A549 (cell line): ENCODE measurements around the gene COQ6.

Experiments used
- CEBPB ChIP-seq, 2 experiments: fragments of >200 bp in 1 of 2; sonication (Bioruptor Twin) in 1 of 2; formaldehyde crosslinking in 1 of 2; IDR thresholded peaks; 2 replicates each; pipeline ENCODE4 v1.6.1; 2012 to 2016
- EP300 ChIP-seq, 2 experiments: fragments of >200 bp; sonication (Bioruptor Twin); formaldehyde crosslinking; IDR thresholded peaks; 2 replicates in 1 of 2; 3 replicates in 1 of 2; pipeline ENCODE4 v1.6.1; 2016 to 2017
- HDAC2 ChIP-seq: fragments of 200-600 bp; sonication (generic); IDR thresholded peaks from 2 replicates; pipeline ENCODE4 v1.6.1; 2016
- POLR2A ChIP-seq: IDR thresholded peaks from 2 replicates; pipeline ENCODE4 v1.6.1; 2012; ENCODE audit warnings: mild to moderate bottlenecking, low read length
- RAD21 ChIP-seq, 2 experiments: fragments of >200 bp in 1 of 2; sonication (Bioruptor Twin) in 1 of 2; formaldehyde crosslinking in 1 of 2; IDR thresholded peaks in 1 of 2; conservative IDR thresholded peaks in 1 of 2; 2 replicates in 1 of 2; 3 replicates in 1 of 2; pipeline ENCODE4 v1.6.1; 2012 to 2018; ENCODE audit warnings: inconsistent platforms in 1 of 2
- RFX5 ChIP-seq: fragments of 450-650 bp; IDR thresholded peaks from 2 replicates; pipeline ENCODE4 v1.7.1; 2014; ENCODE audit warnings: antibody characterized with exemption, mild to moderate bottlenecking, moderate library complexity
- RNF2 ChIP-seq: fragments of 200-600 bp; sonication (generic); IDR thresholded peaks from 2 replicates; pipeline ENCODE4 v1.6.1; 2016; ENCODE audit warnings: low read depth, mild to moderate bottlenecking, antibody characterized with exemption, moderate library complexity, borderline replicate concordance
- SMC3 ChIP-seq: fragments of >200 bp; sonication (Bioruptor Twin); formaldehyde crosslinking; IDR thresholded peaks from 3 replicates; pipeline ENCODE4 v1.6.1; 2018; ENCODE audit warnings: inconsistent platforms
- TF ChIP-seq, protein P1 (sequence below): fragments of >200 bp; sonication (Bioruptor Twin); formaldehyde crosslinking; IDR thresholded peaks from 3 replicates; pipeline ENCODE4 v1.5.1; 2016

DNA sequence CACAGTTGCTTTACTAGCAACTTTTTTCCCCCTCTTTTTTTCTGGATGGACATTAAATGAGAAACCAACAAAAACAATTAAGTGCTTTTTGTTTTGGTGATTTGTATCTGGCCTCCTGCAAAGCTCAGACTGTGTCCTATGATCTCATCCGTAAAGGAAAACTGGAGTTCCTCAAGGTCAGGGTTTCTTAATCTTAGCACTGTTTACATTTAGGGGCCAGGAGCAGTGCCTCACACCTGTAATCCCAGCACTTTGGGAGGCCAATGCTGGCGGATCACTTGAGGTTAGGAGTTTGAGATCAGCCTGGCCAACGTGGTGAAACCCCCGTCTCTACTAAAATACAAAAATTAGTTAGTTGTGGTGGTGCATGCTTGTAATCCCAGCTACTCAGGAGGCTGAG is 41.0 kb downstream of the COQ6 start:
- TF ChIP-seq, protein P1, sequence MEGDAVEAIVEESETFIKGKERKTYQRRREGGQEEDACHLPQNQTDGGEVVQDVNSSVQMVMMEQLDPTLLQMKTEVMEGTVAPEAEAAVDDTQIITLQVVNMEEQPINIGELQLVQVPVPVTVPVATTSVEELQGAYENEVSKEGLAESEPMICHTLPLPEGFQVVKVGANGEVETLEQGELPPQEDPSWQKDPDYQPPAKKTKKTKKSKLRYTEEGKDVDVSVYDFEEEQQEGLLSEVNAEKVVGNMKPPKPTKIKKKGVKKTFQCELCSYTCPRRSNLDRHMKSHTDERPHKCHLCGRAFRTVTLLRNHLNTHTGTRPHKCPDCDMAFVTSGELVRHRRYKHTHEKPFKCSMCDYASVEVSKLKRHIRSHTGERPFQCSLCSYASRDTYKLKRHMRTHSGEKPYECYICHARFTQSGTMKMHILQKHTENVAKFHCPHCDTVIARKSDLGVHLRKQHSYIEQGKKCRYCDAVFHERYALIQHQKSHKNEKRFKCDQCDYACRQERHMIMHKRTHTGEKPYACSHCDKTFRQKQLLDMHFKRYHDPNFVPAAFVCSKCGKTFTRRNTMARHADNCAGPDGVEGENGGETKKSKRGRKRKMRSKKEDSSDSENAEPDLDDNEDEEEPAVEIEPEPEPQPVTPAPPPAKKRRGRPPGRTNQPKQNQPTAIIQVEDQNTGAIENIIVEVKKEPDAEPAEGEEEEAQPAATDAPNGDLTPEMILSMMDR, result no peak
- TF ChIP-seq SMC3, result no peak
- TF ChIP-seq CEBPB (IDR thresholded peaks at IDR 0.05), result no peak
- no peak for TF ChIP-seq HDAC2
- no peak for TF ChIP-seq POLR2A
- TF ChIP-seq RNF2, result no peak
- TF ChIP-seq RAD21 (conservative IDR thresholded peaks at IDR 0.05 in 1 of 2, IDR thresholded peaks at IDR 0.05 in 1 of 2), result no peak
- TF ChIP-seq RFX5, result no peak
- TF ChIP-seq EP300 (IDR thresholded peaks at IDR 0.05), result no peak
